Large intestine (tissue), 12 donors: ENCODE results near the gene SERPINB7. TPM values are rescaled to one million over a fixed set of nuclear protein-coding genes. Genes with fewer than 3 reads are reported as not detected.

Experiments used
- DNase-seq, 2 donors: peaks; one replicate each; pipeline versions ENCODE4 v3.0.0 to v3.0.0-alpha.2; 2013
- H3K27ac ChIP-seq: one replicate; pipeline ENCODE4 v1.5.1; 2013; ENCODE audit warnings: low read length
- H3K27me3 ChIP-seq: 2 replicates; pipeline ENCODE4 v1.6.1; 2013; ENCODE audit warnings: low read length; ENCODE audit not compliant: control insufficient read depth, insufficient read depth
- H3K36me3 ChIP-seq: 2 replicates; pipeline ENCODE4 v1.6.1; 2013; ENCODE audit warnings: low read length; ENCODE audit not compliant: control insufficient read depth, insufficient read depth
- H3K4me1 ChIP-seq: one replicate; pipeline ENCODE4 v1.6.1; 2013; ENCODE audit warnings: low read length; ENCODE audit not compliant: control insufficient read depth, insufficient read depth
- H3K4me3 ChIP-seq: one replicate; pipeline ENCODE4 v1.5.1; 2013; ENCODE audit warnings: low read length
- H3K9me3 ChIP-seq: one replicate; pipeline ENCODE4 v1.6.1; 2013; ENCODE audit warnings: mild to moderate bottlenecking, low read depth, low read length, moderate library complexity; ENCODE audit not compliant: control insufficient read depth
- WGBS: methylation state at CpG from one replicate; pipeline ENCODE4 v1.1.5; 2013; ENCODE audit warnings: low lambda C conversion rate; ENCODE audit not compliant: insufficient coverage; 5-methylcytosine and 5-hydroxymethylcytosine counted together
- long read RNA-seq, 11 donors: transcript quantifications; one replicate each; lab custom pipeline, GENCODE V29; 2026
- polyA plus RNA-seq: library from polyadenylated mRNA; unstranded; fragments of 120-200 nt; gene quantifications from one replicate; pipeline ENCODE4 v1.2.1, GENCODE V29; 2013

SERPINB7 gene, protein sequence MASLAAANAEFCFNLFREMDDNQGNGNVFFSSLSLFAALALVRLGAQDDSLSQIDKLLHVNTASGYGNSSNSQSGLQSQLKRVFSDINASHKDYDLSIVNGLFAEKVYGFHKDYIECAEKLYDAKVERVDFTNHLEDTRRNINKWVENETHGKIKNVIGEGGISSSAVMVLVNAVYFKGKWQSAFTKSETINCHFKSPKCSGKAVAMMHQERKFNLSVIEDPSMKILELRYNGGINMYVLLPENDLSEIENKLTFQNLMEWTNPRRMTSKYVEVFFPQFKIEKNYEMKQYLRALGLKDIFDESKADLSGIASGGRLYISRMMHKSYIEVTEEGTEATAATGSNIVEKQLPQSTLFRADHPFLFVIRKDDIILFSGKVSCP
- polyA plus RNA-seq: 0.09 TPM
- long read RNA-seq, donor 1: 0 reads
- long read RNA-seq, donor 2: 0 reads
- long read RNA-seq, donor 3: 0 reads
- long read RNA-seq, donor 4: 0 reads
- long read RNA-seq, donor 5: 0 reads
- long read RNA-seq, donor 6: 0 reads
- long read RNA-seq, donor 7: 0 reads
- long read RNA-seq, donor 8: 0 reads
- long read RNA-seq, donor 9: 0 reads
- long read RNA-seq, donor 10: 0 reads
- long read RNA-seq, donor 11: 0 reads

DNA sequence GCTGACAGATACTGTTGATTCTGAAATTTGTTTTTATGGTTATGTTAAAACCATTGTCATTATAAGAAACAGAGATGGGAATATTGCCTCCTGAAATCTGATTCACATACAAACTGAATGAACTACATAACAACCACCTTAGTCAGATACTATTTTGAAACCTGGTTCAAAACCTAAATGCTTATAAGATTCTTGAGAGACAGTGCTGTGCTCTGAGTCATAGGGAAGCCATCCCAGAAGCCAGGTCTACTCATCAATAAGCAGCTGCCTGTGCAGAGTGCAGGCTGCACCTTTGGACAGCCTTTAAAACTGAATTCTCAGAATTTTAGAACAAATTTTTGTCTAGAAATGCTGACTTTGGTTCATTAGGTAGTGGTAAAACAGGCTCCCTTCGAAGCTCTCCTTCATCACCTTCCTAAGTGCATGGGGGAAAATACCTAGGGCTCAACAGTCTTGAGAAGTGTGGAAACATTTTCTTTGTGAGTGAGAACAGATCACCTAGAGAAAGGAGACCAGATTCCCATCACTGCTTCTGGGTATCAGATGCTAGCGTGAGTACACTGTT lies at the start of gene SERPINB7:
Gene SERPINB7, plus strand, starts transcription at position 253 of the 565 bp plus-strand sequence. CDS start 6,955 bp downstream, outside the sequence.
- Histone ChIP-seq H3K4me1 (no peaks in the 10 kb centered on the region), H3K9me3 (no peaks in the 10 kb centered on the region), H3K27ac (no peak within 1 kb of the TSS), H3K27me3 (no peaks in the 10 kb centered on the region), H3K36me3 (no peaks in the 10 kb centered on the region), H3K4me3 (no peak within 1 kb of the TSS)
- no CpG with 5 or more reads among the region's 2 CpGs for WGBS
- no peak for DNase-seq

DNA sequence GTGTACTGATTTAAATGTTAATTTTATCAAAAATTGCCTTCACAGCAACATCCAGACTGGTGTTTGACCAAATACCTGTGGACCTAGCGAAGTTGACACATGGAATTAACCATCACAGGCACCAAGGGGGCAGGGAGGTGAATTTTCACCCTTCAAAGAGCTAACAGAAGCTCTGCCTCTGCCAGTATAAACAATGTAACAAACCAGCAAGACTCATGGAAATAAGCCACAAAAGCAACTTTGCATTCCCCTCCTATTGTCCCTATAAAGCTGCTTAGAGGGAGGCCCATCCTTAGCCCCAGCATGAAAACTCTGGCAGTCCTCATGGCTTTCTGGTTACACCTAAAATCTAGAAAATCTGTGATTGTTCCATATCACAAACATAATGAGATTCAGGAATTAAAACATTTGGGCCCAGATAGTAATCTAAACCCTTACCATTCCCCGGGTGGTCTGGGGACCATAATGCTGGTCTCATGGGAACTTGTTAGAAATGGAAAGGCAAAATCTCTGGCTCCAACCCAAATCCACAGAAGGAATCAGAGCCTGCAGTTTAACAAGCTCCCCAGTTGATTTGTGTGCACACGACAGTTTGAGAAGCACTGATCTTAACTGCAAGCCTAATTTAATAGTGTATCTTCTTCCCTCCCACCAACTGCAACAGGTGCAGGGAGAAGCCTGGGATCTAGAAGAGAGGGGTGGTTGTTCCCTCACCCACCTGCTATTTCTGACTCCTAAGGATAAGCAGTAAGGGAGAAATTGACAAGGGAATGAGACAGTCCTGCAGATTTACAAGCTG lies 49.3 kb upstream of the SERPINB7 start:
- H3K4me1 ChIP-seq: no peaks in the 10 kb centered on the region
- H3K4me3 ChIP-seq: no peak overlapping the region
- H3K27me3 ChIP-seq: no peaks in the 10 kb centered on the region
- H3K27ac ChIP-seq: no peak overlapping the region
- no peaks in the 10 kb centered on the region for H3K9me3 ChIP-seq
- DNase-seq: no peak
- no peaks in the 10 kb centered on the region for H3K36me3 ChIP-seq
- WGBS: no CpG with 5 or more reads among the region's 3 CpGs

DNA sequence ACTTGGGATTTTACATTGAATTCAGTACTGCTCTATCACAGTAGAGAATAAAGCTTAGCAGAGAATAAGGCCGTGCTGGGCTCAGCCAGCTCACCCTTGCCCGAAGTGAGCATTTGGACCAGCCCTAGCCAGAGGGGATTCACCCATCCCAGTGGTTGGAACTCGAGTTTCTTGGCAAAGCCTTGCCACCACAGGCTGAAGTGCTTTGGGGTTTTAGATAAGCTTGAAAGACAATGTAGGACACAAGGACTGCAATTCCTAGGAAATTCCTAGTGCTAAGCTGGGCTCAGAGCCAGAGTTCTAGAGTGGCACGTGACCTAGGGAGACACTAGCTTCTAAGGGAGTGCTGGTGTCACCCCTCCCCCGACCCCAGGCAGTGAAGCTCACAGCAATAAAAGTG lies 44.4 kb upstream of the SERPINB7 start:
- no peaks in the 10 kb centered on the region for H3K4me1 ChIP-seq
- no peak overlapping the region for H3K27ac ChIP-seq
- peak; percentile 6 to 31 for DNase-seq
- H3K36me3 ChIP-seq: no peaks in the 10 kb centered on the region
- WGBS: no CpG with 5 or more reads among the region's 5 CpGs
- no peaks in the 10 kb centered on the region for H3K9me3 ChIP-seq
- H3K4me3 ChIP-seq: no peak overlapping the region
- H3K27me3 ChIP-seq: no peaks in the 10 kb centered on the region

DNA sequence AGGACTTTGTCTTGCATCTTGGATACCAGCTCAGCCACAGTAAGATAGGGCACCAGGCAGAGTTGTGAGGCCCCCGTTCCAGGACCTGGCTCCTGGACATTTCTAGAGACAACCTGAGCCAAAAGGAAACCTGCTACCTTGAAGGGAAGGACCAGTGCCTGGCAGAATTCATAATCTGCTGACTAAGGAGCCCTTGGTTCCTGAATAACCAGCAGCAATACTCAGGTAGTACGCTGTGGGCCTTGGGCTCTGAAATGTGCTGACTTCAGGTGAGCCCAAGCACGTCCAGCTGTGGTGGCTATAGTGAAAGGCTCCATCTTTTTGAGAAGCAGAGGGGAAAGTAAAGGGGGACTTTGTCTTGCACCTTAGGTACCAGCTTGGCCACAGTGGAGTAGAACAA lies 44.0 kb upstream of the SERPINB7 start:
- Histone ChIP-seq H3K9me3 (no peaks in the 10 kb centered on the region), H3K4me1 (no peaks in the 10 kb centered on the region), H3K27ac (no peak overlapping the region), H3K36me3 (no peaks in the 10 kb centered on the region), H3K4me3 (no peak overlapping the region), H3K27me3 (no peaks in the 10 kb centered on the region)
- DNase-seq: no peak
- no CpG with 5 or more reads among the region's 3 CpGs for WGBS

DNA sequence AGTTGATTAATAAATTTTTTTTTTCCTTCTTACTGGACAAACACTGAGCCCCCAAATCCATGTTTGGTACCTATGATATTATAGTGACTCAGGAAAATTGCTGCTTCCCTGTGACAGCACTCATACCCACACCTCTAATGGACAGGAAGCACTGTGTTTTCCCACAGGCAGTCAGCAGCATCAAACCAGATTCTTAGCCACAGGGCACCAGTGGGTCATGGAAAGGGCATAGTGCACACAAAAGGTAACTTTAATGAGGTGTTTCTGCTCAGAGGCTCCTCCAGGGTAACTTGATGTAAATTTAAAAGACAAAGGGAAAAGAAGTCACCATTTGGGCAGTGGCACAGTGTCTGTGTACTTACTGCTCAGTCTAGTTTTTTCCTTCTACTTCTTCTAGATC lies 38.3 kb upstream of the SERPINB7 start:
- no peaks in the 10 kb centered on the region for H3K27me3 ChIP-seq
- no peak overlapping the region for H3K4me3 ChIP-seq
- H3K36me3 ChIP-seq: no peaks in the 10 kb centered on the region
- H3K4me1 ChIP-seq: no peaks in the 10 kb centered on the region
- no peak for DNase-seq
- no peak overlapping the region for H3K27ac ChIP-seq
- no peaks in the 10 kb centered on the region for H3K9me3 ChIP-seq

DNA sequence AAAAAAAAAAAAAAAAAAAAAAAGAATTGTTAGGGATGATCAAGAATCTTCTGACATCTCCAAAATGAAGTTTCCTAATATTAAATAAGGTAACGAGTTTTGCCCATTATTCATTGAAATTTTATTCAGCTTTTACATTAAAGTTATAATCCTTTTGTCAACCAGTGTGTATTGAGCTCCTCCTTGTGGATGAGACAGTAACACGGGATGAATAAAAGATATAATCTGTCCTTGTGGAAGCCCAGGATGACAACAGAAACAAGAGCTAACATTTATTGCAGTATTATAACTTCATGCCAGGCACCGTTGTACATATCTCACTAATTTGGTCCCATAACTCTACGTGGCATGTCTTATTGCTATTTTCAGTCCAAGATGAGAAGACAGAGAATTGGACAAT lies 33.4 kb upstream of the SERPINB7 start:
- Histone ChIP-seq H3K4me3 (no peak overlapping the region), H3K36me3 (no peaks in the 10 kb centered on the region), H3K9me3 (no peaks in the 10 kb centered on the region), H3K27me3 (no peaks in the 10 kb centered on the region), H3K27ac (no peak overlapping the region), H3K4me1 (no peaks in the 10 kb centered on the region)
- 71% methylated on average over 1 of the region's 4 CpGs for WGBS
- no peak for DNase-seq

DNA sequence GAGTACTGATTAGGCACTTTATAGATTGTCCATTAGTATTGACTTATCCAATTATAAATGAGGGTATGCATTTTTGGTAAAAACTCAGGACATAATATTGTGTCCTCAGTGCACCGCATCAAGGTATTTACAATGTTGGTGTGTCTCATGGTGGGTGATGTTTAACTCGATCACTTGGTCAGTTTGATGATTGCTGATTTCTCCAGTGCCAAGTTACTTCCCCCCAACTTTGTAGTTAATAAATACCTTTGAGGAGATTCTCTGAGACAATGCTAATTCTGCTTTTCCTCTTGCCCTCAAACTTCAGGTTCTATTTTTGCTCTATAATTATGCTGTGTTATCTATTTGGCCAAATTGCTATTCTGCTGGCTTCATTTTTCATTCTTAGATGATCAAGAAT lies 28.2 kb upstream of the SERPINB7 start:
- no peaks in the 10 kb centered on the region for H3K9me3 ChIP-seq
- no peak overlapping the region for H3K27ac ChIP-seq
- DNase-seq: no peak
- H3K27me3 ChIP-seq: no peaks in the 10 kb centered on the region
- no peaks in the 10 kb centered on the region for H3K36me3 ChIP-seq
- WGBS: no CpG with 5 or more reads among the region's 2 CpGs
- no peaks in the 10 kb centered on the region for H3K4me1 ChIP-seq
- no peak overlapping the region for H3K4me3 ChIP-seq

DNA sequence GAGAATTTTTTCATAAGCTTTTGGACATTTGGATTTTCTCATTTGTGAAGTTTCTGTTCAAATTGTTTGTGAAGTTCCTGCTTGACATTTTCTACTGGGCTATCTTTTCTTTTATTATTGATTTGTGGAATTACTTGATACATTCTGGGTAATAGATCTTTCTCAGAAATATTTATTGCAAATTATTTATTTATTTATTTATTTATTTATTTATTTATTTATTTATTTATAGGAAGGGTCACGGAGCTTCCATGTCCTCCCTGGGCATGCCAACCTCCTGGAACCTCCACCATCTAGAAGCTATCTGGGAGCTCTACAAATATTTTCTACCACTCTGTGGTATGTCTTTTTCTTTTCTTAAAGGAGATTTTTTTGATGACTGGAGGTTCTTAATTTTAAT lies 25.7 kb upstream of the SERPINB7 start:
- no CpG with 5 or more reads among the region's 1 CpG for WGBS
- Histone ChIP-seq H3K36me3 (no peaks in the 10 kb centered on the region), H3K27ac (no peak overlapping the region), H3K27me3 (no peaks in the 10 kb centered on the region), H3K4me1 (no peaks in the 10 kb centered on the region), H3K9me3 (no peaks in the 10 kb centered on the region), H3K4me3 (no peak overlapping the region)
- no peak for DNase-seq

DNA sequence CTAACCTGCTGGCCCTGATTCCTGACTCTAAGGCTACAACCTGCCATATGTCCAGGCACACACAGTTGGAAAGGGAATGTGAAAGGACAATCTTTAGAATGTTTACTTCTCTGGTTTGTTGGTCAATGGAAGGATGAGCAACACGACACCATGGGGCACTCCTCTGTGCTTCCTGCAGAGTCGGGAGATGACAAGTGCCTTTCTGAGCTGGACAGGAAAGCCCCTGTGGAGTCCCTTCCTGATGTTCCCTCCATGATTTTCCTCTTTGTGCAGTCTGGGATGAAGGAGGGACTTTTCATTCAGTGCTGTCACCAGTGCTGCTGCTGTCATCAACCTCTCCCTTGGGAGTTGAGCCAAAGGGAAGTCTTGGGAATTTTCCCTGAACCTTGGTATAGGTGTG lies 22.6 kb upstream of the SERPINB7 start:
- 100% methylated on average over 1 of the region's 2 CpGs for WGBS
- no peaks in the 10 kb centered on the region for H3K27me3 ChIP-seq
- H3K27ac ChIP-seq: no peak overlapping the region
- no peaks in the 10 kb centered on the region for H3K9me3 ChIP-seq
- H3K36me3 ChIP-seq: no peaks in the 10 kb centered on the region
- DNase-seq: no peak
- H3K4me1 ChIP-seq: no peaks in the 10 kb centered on the region
- no peak overlapping the region for H3K4me3 ChIP-seq

DNA sequence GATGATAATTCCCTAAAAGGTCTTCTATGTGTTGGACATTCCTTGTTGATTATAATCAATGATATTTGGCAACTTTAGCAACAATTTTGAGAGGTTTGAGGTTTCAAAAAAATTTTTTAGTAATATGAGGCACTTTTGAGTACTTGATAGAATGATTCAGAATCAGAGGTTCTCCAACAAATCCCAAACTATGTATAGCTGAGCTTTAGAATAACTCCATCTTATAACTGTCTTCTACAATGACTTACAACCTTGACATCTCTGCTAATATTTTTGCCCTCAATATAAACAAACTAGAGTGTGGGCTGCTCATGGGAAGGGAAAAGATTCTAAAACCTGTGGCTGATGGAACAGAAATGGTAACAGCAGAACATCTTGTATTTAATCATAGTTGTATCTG lies 21.5 kb upstream of the SERPINB7 start:
- no peaks in the 10 kb centered on the region for H3K9me3 ChIP-seq
- H3K4me3 ChIP-seq: no peak overlapping the region
- DNase-seq: no peak

More for the DNA sequence above, 21.5 kb upstream of the SERPINB7 start:
- no peak overlapping the region for H3K27ac ChIP-seq
- no peaks in the 10 kb centered on the region for H3K4me1 ChIP-seq
- no peaks in the 10 kb centered on the region for H3K27me3 ChIP-seq
- no peaks in the 10 kb centered on the region for H3K36me3 ChIP-seq
